OCI-LY7 (cell line): Measurements from ENCODE around the gene RAC2. TPM values are rescaled to one million over a fixed set of nuclear protein-coding genes. Genes with fewer than 3 reads are reported as not detected.
A peak's percentile ranks its signal among the peaks of the same experiment; 100 is the strongest.

Source experiments
- BruUV-seq: library from RNA; stranded (reverse); fragments of 400-500 nt; replicated peaks from 2 replicates; lab custom pipeline; 2021; lab: Mats Ljungman, UMichigan
- CTCF ChIA-PET: fragments of 300-600 bp; sonication (Branson Sonifier 250); formaldehyde crosslinking; loops from one replicate; lab custom pipeline; 2022; ENCODE audit warnings: antibody characterized with exemption; ENCODE audit not compliant: unreplicated experiment; lab: Charles Lee
- POLR2A ChIA-PET: fragments of 300-600 bp; sonication (Branson Sonifier 250); formaldehyde crosslinking; loops from one replicate; lab custom pipeline; 2022; ENCODE audit warnings: antibody characterized with exemption; lab: Charles Lee
- DNase-seq: peaks from one replicate; pipeline ENCODE4 v3.0.0-alpha.2; 2015; ENCODE audit warnings: low spot score
- H2AFZ ChIP-seq: fragments of 200-600 bp; sonication (generic), shearing (Covaris generic); 2 replicates; pipeline ENCODE4 v1.6.1; 2014; ENCODE audit warnings: mild to moderate bottlenecking, antibody characterized with exemption, low read length, moderate library complexity
- H3K27ac ChIP-seq: fragments of 200-600 bp; sonication (generic); 2 replicates; pipeline ENCODE4 v1.5.1; 2014; ENCODE audit warnings: mixed run types, low read depth, mild to moderate bottlenecking, moderate library complexity, low read length, inconsistent platforms; ENCODE audit not compliant: poor library complexity, severe bottlenecking
- H3K36me3 ChIP-seq: fragments of 200-600 bp; sonication (generic); 2 replicates; pipeline ENCODE4 v1.6.1; 2014; ENCODE audit warnings: mild to moderate bottlenecking, antibody characterized with exemption, low read length, moderate library complexity, mixed read lengths; ENCODE audit not compliant: insufficient read depth
- H3K4me1 ChIP-seq: fragments of 200-600 bp; sonication (generic); 2 replicates; pipeline ENCODE4 v1.5.1; 2014; ENCODE audit warnings: mild to moderate bottlenecking, low read length; ENCODE audit not compliant: insufficient read depth, poor library complexity, severe bottlenecking
- H3K4me2 ChIP-seq: fragments of 200-600 bp; sonication (generic); 2 replicates; pipeline ENCODE4 v1.6.1; 2014; ENCODE audit warnings: mild to moderate bottlenecking, low read length
- H3K4me3 ChIP-seq: fragments of 200-600 bp; sonication (generic); 2 replicates; pipeline ENCODE4 v1.5.1; 2014; ENCODE audit warnings: mild to moderate bottlenecking, low read depth, low read length; ENCODE audit not compliant: poor library complexity, severe bottlenecking
- H3K79me2 ChIP-seq: fragments of 200-600 bp; sonication (generic); 2 replicates; pipeline ENCODE4 v1.6.1; 2016; ENCODE audit warnings: low read depth, mild to moderate bottlenecking, low read length, moderate library complexity, mixed read lengths; ENCODE audit not compliant: insufficient read depth
- H3K9me2 ChIP-seq: fragments of 200-600 bp; sonication (generic); 2 replicates; pipeline ENCODE4 v1.6.1; 2016; ENCODE audit warnings: mild to moderate bottlenecking, low read length, mixed read lengths; ENCODE audit not compliant: insufficient read depth
- H3K9me3 ChIP-seq: fragments of 200-600 bp; sonication (generic); 2 replicates; pipeline ENCODE4 v1.6.1; 2014; ENCODE audit warnings: mild to moderate bottlenecking, mixed run types, low read length, mixed read lengths
- H4K20me1 ChIP-seq: fragments of 200-600 bp; sonication (generic); 2 replicates; pipeline ENCODE4 v1.6.1; 2014; ENCODE audit warnings: mild to moderate bottlenecking, antibody characterized with exemption, low read length, moderate library complexity, mixed read lengths; ENCODE audit not compliant: insufficient read depth
- EZH2phosphoT487 ChIP-seq: fragments of 200-600 bp; sonication (generic); IDR thresholded peaks from 2 replicates; pipeline ENCODE4 v1.6.1; 2018; ENCODE audit warnings: low read depth, borderline replicate concordance, mild to moderate bottlenecking, mixed run types, antibody characterized with exemption, low read length, moderate library complexity, mixed read lengths
- intact Hi-C: fragments of 100-400 bp; cut with micrococcal nuclease; formaldehyde crosslinking; loops from one replicate; pipeline ENCODE4 v1.10.0; 2022; ENCODE audit not compliant: unreplicated experiment
- total RNA-seq, 2 experiments: library from RNA; depleted of rRNA in 1 of 2; stranded (reverse); fragments of >200 nt in 1 of 2; shearing (Covaris generic) in 1 of 2; gene quantifications; 2 replicates each; pipeline ENCODE4 v1.2.3, GENCODE V29; 2014 to 2022
- TF ChIP-seq, protein P1 (sequence below): fragments of 200-600 bp; sonication (generic); conservative IDR thresholded peaks from 2 replicates; pipeline ENCODE4 v1.5.1; 2014; ENCODE audit warnings: mild to moderate bottlenecking, antibody characterized with exemption, low read length, moderate library complexity, mixed read lengths

RAC2 gene
- total RNA-seq, 2 experiments from 2014 or later = 142 to 321 TPM

DNA sequence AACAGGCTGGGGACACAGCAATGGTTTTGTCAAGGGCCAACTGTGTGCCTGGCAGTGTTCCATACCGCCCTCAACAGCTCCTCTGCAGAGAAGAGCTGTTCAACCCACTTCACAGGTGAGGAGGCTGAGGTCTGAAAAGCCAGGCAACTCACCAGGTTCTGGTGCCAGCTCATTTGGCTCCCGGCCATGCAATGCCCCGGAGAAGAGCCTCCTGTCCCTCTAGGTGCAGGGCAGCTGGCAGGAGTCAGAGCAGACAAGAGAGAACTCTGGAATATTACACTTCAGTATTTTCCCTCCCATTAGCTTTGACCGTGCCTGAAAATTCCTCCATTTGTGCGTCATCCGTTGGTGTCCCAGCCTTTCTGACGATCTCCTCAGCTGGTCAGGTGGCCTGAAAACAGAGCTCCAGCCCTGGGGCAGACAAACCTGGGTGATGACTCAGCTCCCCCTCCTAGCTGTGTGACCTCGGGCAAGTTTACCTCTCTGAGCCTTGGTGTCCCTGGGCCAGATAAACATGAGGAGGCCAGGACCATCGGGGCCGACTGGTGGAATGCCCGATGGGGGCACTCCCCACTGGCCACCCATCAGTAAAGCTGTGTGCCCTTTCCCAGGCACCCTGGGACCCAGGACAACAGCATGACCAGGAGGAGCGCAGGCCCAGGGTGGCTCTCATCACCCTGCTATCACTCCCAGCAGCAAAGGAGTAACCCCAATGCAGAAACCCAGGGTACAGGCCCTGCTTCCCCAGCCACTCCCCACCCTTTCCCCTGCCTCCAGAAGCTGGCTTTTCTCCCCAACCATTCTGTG is 46.4 kb downstream of the RAC2 start:
- Histone ChIP-seq H3K4me2 (peak overlapping the region; percentile 99), H3K36me3 (no peaks in the 10 kb centered on the region), H4K20me1 (no peaks in the 10 kb centered on the region), H3K4me1 (peaks cover 29% of the 10 kb centered on the region), H3K4me3 (peak overlapping the region; percentile 80), H3K9me2 (no peaks in the 10 kb centered on the region), H3K79me2 (no peaks in the 10 kb centered on the region), H2AFZ (no peak overlapping the region), H3K9me3 (peaks cover 6% of the 10 kb centered on the region; the same call in 1 of the 2 replicates), H3K27ac (no peak overlapping the region)
- ChIA-PET POLR2A (interaction anchor here (1.2 kb wide), 1 partner anchor 47 kb away, joined by 3 read pairs; the partner anchor contains the start of gene RAC2), CTCF (no interaction called here)
- no TSS peak for BruUV-seq
- TF ChIP-seq EZH2phosphoT487 = no peak
- TF ChIP-seq, protein P1, sequence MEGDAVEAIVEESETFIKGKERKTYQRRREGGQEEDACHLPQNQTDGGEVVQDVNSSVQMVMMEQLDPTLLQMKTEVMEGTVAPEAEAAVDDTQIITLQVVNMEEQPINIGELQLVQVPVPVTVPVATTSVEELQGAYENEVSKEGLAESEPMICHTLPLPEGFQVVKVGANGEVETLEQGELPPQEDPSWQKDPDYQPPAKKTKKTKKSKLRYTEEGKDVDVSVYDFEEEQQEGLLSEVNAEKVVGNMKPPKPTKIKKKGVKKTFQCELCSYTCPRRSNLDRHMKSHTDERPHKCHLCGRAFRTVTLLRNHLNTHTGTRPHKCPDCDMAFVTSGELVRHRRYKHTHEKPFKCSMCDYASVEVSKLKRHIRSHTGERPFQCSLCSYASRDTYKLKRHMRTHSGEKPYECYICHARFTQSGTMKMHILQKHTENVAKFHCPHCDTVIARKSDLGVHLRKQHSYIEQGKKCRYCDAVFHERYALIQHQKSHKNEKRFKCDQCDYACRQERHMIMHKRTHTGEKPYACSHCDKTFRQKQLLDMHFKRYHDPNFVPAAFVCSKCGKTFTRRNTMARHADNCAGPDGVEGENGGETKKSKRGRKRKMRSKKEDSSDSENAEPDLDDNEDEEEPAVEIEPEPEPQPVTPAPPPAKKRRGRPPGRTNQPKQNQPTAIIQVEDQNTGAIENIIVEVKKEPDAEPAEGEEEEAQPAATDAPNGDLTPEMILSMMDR = no peak
- no peak for DNase-seq
- intact Hi-C loops = loop anchor here (1.0 to 2.0 kb wide), 2 partner anchors 31 to 119 kb away; no protein-coding TSS in a partner anchor

DNA sequence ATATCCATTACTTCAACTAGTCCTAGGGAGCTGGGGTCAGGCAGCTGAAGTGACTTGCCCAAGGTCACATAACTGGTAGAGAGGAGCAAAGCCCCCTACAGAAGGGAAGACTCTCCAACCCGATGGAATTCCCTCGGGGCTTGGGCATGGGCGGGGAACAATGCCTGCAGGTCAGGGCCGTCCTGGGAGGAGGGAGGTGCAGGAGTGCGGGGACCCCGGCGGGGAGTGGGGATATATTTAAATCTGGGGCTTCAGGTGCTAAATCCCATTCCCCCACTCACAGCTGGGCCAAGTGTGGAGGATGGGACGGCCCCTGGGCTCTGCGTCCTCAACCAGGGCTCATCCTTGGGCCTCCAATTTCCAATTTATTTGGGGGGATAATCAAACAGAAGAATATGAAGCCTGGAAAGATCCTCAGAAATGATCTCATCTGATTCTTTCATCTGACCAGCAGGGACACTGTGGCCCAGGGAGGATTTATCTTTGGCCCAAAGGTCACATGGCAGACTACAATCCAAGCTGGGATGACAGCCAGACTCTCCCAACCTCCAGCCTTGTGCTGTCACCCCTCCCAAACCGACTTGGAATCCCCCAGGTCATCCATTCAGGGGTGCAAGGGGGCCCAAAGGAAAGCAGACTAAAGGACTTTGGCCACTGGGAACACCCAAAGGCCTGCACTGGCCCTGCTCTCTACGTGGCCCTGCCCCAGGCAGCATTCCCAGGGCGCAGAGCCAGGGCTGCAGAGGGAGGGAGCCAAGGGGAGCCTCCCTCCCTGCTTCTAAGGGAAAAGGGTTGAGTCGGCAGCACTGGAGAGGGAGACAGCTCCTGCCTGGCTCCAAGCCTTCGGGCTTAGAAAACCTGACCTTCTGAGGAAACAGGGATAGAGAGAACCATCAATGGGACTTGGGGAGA is 47.3 kb downstream of the RAC2 start:
- Histone ChIP-seq H3K4me1 (peaks cover 27% of the 10 kb centered on the region), H3K36me3 (no peaks in the 10 kb centered on the region), H3K4me3 (no peak overlapping the region), H2AFZ (no peak overlapping the region), H3K9me2 (no peaks in the 10 kb centered on the region), H3K9me3 (peaks cover 12% of the 10 kb centered on the region; the same call in 1 of the 2 replicates), H3K27ac (no peak overlapping the region), H3K4me2 (no peak overlapping the region), H4K20me1 (no peaks in the 10 kb centered on the region), H3K79me2 (no peaks in the 10 kb centered on the region)
- no peak for TF ChIP-seq EZH2phosphoT487
- TF ChIP-seq, protein P1 = no peak
- BruUV-seq = no TSS peak
- CTCF ChIA-PET = no interaction called here
- intact Hi-C loops = no loop called here
- no peak for DNase-seq
- POLR2A ChIA-PET = interaction anchor here (1.2 kb wide), 1 partner anchor 48 kb away, joined by 3 read pairs; the partner anchor contains the start of gene RAC2
